ENCODE results near the gene RAPGEFL1. TPM values are rescaled to one million over a fixed set of nuclear protein-coding genes. Genes with fewer than 3 reads are reported as not detected.
"Not testable (repeated sequence)": the region's sequence is repeated elsewhere in the genome, so short reads cannot be mapped to it uniquely, and the experiment has no call there.

Gene RAPGEFL1
- total RNA-seq, 1 donor from 2014 or later = 23.8 TPM

DNA sequence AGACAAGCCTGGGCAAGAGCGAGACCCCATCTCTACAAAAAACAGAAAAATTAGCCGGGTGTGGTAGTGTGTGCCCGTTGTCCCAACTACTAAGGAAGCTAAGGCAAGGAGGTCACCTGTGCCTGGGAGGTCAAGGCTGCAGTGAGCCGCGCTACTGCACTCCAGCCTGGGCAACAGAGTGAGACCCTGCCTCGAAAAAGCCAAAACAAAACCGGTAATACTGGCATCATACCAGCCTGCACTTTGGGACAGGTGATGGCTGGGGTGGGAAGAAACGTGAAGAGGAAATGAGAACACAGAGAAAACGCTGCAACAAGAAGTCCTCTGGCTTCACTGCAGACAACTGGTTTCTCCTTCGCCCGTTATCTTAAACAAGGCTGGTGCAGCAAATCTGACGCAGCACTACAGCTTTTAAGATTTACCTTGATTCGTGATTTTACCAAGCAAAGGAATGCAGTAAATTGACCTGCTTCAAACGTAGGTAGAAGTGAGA is 37.7 kb upstream of the RAPGEFL1 start:
- no peaks in the 10 kb centered on the region for H3K27me3 Mint-ChIP-seq (ENCODE audit: low read depth)
- peaks cover 21% of the 10 kb centered on the region for H3K4me1 Mint-ChIP-seq
- peaks cover 30% of the 10 kb centered on the region for H3K36me3 Mint-ChIP-seq
- TF ChIP-seq, protein P1, sequence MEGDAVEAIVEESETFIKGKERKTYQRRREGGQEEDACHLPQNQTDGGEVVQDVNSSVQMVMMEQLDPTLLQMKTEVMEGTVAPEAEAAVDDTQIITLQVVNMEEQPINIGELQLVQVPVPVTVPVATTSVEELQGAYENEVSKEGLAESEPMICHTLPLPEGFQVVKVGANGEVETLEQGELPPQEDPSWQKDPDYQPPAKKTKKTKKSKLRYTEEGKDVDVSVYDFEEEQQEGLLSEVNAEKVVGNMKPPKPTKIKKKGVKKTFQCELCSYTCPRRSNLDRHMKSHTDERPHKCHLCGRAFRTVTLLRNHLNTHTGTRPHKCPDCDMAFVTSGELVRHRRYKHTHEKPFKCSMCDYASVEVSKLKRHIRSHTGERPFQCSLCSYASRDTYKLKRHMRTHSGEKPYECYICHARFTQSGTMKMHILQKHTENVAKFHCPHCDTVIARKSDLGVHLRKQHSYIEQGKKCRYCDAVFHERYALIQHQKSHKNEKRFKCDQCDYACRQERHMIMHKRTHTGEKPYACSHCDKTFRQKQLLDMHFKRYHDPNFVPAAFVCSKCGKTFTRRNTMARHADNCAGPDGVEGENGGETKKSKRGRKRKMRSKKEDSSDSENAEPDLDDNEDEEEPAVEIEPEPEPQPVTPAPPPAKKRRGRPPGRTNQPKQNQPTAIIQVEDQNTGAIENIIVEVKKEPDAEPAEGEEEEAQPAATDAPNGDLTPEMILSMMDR (IDR thresholded peaks at IDR 0.05; ENCODE audit: unreplicated experiment) = no peak
- no peaks in the 10 kb centered on the region for H3K9me3 Mint-ChIP-seq
- peak overlapping the region; percentile 99 for H3K27ac Mint-ChIP-seq
- no peak for DNase-seq (ENCODE audit: low spot score in 2 of 2, unreplicated experiment in 2 of 2)
- peak overlapping the region; percentile 85 for H3K4me3 Mint-ChIP-seq

DNA sequence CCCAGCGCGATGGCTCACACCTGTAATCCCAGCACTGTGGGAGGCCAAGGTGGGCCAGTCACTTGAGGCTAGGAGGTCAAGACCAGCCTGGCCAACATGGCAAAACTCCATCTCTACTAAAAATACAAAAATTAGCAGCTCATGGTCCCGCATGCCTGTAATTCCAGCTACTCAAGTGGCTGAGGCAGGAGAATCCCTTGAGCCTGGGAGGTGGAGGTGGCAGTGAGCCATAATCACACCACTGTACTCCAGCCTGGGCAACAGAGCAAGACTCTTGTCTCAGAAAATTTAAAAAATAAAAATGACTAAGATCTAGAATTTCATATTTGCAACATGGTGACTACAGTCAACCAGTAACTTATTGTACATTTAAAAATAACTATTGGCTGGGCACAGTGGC is 34.1 kb upstream of the RAPGEFL1 start:
- not testable (repeated sequence) for H3K4me3 Mint-ChIP-seq; H3K9me3 Mint-ChIP-seq; DNase-seq (ENCODE audit: low spot score in 2 of 2, unreplicated experiment in 2 of 2); H3K27me3 Mint-ChIP-seq (ENCODE audit: low read depth); H3K27ac Mint-ChIP-seq
- H3K4me1 Mint-ChIP-seq = peaks cover 25% of the 10 kb centered on the region
- H3K36me3 Mint-ChIP-seq = peaks cover 21% of the 10 kb centered on the region

DNA sequence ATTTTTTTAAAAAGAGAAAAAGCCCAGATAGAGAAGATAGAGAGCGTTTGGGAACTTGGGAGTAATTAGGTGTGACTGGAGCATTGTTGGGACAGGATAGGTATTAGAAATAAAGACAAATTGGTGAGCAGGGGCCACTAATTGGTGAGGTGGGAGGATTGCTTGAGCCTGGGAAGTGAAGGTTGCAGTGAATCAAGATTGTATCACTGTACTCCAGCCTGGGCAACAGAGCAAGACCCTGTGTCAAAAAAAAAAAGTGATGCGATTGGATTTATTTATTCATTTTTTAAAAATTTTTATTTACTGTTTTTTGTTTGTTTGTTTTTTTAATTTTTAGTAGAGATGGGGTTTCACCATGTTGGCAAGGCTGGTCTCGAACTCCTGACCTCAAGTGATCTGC is 31.8 kb upstream of the RAPGEFL1 start:
- Mint-ChIP-seq H3K36me3 (peaks cover 40% of the 10 kb centered on the region), H3K4me3 (no peak overlapping the region), H3K4me1 (peaks cover 18% of the 10 kb centered on the region), H3K9me3 (no peaks in the 10 kb centered on the region), H3K27ac (no peak overlapping the region), H3K27me3 (ENCODE audit: low read depth) (no peaks in the 10 kb centered on the region)
- DNase-seq (ENCODE audit: low spot score in 2 of 2, unreplicated experiment in 2 of 2) = no peak
- TF ChIP-seq, protein P1 (IDR thresholded peaks at IDR 0.05; ENCODE audit: unreplicated experiment) = no peak

- peaks cover 4% of the 10 kb centered on the region for H3K4me1 Mint-ChIP-seq
- H3K27ac Mint-ChIP-seq = no peak overlapping the region
- peaks cover 43% of the 10 kb centered on the region for H3K36me3 Mint-ChIP-seq
- H3K27me3 Mint-ChIP-seq (ENCODE audit: low read depth) = no peaks in the 10 kb centered on the region
- H3K4me3 Mint-ChIP-seq = no peak overlapping the region
- H3K9me3 Mint-ChIP-seq = no peaks in the 10 kb centered on the region
- DNase-seq (ENCODE audit: low spot score in 2 of 2, unreplicated experiment in 2 of 2) = no peak
- TF ChIP-seq, protein P1 (IDR thresholded peaks at IDR 0.05; ENCODE audit: unreplicated experiment) = no peak
Observed at GRCh38 chr17:40148527-40148926, 28.7 kb upstream of the RAPGEFL1 start.

DNA sequence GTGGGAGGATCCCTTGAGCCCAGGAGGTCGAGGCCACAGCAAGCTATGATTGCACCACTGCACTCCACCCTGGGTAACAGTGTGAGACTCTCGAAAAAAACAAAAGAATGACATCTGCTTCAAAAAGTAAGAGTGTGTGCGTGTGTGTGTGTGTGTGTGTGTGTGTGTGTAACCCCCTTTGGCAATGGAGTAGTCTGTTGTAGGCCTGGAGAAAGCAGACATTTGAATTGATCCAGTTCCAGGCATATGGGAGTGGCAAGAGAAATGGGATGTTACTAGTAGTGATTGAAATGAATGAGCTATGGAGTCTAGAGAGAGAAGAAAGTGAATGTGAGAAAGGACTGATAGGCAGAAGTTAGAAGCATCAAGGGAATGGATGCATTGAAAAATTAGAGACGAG is 27.0 kb upstream of the RAPGEFL1 start:
- Mint-ChIP-seq H3K36me3 (peaks cover 50% of the 10 kb centered on the region), H3K27me3 (ENCODE audit: low read depth) (no peaks in the 10 kb centered on the region), H3K27ac (no peak overlapping the region), H3K4me3 (no peak overlapping the region), H3K4me1 (peaks cover 4% of the 10 kb centered on the region), H3K9me3 (no peaks in the 10 kb centered on the region)
- TF ChIP-seq, protein P1 (IDR thresholded peaks at IDR 0.05; ENCODE audit: unreplicated experiment) = no peak
- DNase-seq (ENCODE audit: low spot score in 2 of 2, unreplicated experiment in 2 of 2) = no peak

- DNase-seq (ENCODE audit: low spot score in 2 of 2, unreplicated experiment in 2 of 2) = no peak
- Mint-ChIP-seq H3K36me3 (peaks cover 53% of the 10 kb centered on the region), H3K27ac (no peak overlapping the region), H3K4me3 (no peak overlapping the region), H3K4me1 (no peaks in the 10 kb centered on the region), H3K9me3 (no peaks in the 10 kb centered on the region), H3K27me3 (ENCODE audit: low read depth) (no peaks in the 10 kb centered on the region)
- TF ChIP-seq, protein P1 (IDR thresholded peaks at IDR 0.05; ENCODE audit: unreplicated experiment) = no peak
Observed at GRCh38 chr17:40151414-40151963, 25.8 kb upstream of the RAPGEFL1 start.

Measured in mesothelial cell of epicardium (in vitro differentiated cells).